Activated CD4-positive, alpha-beta T cell treated with anti-CD3 and anti-CD28 coated beads, Interleukin-2, amount 50 U/mL, for 4 hours (primary cell): Measurements from ENCODE around the gene SLC7A5.
"Not testable (repeated sequence)": the region's sequence is repeated elsewhere in the genome, so short reads cannot be mapped to it uniquely, and the experiment has no call there.

Experiments
- DNase-seq, 2 experiments: peaks; one replicate each; pipeline ENCODE4 v3.0.0-alpha.2; 2020

The SLC7A5 gene

GRCh38 chr16:87887931-87888330, 18.6 kb upstream of the SLC7A5 start:
- not testable (repeated sequence) for DNase-seq

GRCh38 chr16:87885371-87885967, 16.2 kb upstream of the SLC7A5 start:
- DNase-seq, result not testable (repeated sequence)

- no peak for DNase-seq
Observed at GRCh38 chr16:87882436-87883019, 13.2 kb upstream of the SLC7A5 start.

DNA sequence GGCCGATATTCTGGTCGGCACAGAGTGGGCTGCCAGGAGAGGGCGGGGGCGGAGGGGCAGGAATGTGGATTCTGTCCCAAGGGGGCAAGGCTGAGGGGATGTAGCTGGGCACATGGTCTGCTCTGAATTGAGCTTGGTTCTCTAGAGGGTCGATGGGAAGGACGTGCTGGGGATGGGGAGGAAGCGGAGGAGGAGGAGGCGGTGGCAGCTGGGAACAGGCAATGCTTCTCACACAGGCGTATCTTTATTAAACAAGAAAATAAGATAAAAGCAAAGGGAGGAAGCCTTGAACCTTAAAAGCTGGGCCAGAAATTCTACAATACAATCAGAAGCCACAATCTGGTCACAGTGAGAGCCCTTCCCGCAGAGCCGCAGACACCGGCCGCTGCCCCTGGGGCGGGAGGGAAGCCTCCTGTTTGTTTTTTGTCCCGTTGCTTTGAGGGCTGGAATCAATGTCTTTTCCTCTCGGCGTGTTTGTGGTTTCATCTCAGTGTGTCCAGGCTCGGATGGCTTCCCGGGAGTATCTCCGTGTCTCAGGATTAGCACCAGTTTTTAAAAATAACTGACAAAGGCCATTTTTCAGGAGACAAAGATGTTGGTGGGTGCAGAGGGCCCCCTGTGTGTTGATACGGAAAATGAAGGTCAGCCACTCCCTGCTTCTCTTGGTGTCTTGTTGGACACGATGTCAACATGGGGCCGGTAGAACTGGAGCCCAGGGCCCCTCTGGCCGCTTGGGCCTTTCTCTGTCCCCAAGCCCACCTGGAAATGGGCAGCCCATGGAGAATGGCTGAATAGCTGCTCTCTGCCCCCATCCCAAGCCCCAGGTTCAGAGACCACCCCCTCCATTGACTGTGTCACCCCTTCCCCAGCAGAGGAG, 12.3 kb upstream of the SLC7A5 start:
- no peak for DNase-seq

GRCh38 chr16:87880117-87880696, 10.9 kb upstream of the SLC7A5 start:
- DNase-seq, result no peak

DNA sequence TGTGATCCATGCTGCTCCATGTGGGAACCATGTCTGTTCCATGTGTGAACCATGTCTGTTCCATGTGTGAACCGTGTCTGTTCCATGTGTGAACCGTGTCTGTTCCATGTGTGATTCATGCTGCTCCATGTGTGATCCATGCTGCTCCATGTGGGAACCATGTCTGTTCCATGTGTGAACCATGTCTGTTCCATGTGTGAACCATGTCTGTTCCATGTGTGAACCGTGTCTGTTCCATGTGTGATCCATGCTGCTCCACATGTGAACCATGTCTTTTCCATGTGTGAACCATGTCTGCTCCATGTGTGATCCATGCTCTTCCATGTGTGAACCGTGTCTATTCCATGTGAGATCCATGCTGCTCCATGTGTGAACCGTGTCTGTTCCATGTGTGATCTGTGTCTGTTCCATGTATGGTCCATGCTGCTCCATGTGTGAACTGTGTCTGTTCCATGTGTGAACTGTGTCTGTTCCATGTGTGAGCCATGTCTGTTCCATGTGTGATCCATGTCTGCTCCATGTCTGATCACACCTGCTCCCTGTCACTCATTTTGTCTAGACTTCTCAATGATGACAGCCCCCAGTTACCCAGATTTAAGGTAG, 10.2 kb upstream of the SLC7A5 start:
- DNase-seq, result not testable (repeated sequence)

GRCh38 chr16:87878704-87879103, 9.4 kb upstream of the SLC7A5 start:
- DNase-seq, result no peak

GRCh38 chr16:87877942-87878507, 8.7 kb upstream of the SLC7A5 start:
- DNase-seq, result no peak

GRCh38 chr16:87874639-87875427, 5.5 kb upstream of the SLC7A5 start:
- DNase-seq, result peak; percentile 82 to 87

DNA sequence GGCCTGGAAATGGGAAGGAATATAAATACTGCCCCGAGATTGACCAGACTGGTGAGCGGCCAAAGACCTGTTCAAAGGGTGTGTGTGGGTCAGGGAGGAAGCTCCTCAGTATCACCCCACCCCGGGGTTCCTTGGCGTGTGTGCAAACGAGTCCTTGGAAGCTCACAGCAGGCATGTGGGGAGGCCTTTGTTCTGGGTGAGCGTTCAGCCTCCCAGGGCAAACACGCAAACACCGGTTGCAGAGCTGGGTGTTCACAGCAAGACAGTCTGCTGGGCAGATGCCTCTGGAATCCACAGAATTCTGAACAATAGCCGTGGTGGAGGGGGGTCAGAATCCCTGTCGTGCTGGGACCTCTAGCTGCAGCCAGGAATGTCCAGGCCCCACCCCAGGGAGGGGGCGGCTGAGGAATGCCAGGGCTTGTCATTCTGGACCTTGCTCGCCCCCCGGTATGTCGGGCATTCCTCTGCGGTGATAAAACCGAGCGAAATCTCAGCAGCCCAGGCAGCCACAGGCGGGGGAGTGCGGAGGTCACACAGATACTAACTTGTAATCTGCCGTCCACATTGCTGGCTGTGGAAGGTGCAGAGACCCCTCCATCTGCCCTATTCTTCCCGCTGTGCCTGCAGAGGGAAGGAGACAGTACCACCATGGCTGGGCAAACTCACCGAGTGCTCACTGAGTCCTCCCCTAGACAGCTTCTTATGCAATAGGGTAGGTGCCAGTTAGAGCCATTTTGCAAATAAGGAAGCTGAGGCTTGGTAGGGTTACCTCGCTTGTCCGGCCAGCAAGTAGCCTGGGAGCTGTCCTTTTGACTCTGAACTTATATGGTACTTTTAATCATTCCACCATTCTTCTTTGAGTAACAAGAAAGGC, 1.3 kb upstream of the SLC7A5 start:
- not testable (repeated sequence) for DNase-seq

- DNase-seq, result not testable (repeated sequence)
Observed at GRCh38 chr16:87869879-87870417, 641 bp upstream of the SLC7A5 start.

GRCh38 chr16:87868254-87869029, 865 bp downstream of the SLC7A5 start:
- peak; percentile 75 to 80 for DNase-seq

DNA sequence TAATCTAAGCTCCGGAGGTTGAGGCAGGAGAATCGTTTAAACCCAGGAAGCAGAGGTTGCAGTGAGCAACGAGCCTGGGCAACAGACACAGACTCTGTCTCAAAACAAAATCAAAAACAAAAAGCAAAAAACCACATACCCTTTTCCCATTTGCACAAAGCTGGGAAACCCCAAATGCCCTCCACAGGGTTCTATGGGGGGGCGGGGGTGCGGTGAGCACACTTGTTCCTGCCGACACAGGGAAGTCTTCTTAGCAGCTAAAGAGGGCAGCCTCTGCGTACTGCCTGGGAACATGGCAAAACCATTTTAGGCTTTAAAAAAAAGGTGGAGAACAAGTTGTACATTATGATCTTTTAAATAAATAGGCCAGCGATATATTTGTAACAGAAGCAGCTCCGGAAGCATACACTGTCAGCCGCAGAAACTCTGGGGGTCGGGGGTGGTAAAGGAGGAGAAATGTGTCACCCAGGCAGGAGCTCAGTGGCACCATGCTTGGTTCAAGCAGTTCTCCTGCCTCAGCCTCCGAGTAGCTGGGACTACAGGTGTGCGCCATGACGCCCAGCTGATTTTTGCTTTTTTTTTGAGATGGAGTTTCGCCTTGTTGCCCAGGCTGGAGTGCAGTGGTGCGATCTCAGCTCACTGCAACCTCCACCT, 3.3 kb downstream of the SLC7A5 start:
- DNase-seq, result peak; percentile 57 to 61

GRCh38 chr16:87864331-87864989, 4.8 kb downstream of the SLC7A5 start:
- DNase-seq, result peak in 1 of 2 experiments; percentile 1

DNA sequence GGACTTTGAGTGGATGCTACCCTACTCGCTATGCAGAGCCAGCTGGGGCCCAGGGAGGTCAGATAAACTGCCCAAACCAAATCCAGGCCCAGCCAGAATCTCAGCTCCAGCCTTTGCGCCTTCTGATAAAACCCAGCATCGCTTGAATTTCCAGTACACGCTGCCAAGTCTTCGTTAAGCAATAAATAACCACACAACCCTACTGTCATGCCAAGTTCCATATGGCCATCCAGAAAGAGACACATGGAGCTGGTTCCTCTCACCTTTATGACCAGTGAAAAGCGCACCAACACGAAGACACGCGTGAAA, 6.0 kb downstream of the SLC7A5 start:
- DNase-seq, result not testable (repeated sequence)

GRCh38 chr16:87862597-87863326, 6.5 kb downstream of the SLC7A5 start:
- DNase-seq, result peak in 1 of 2 experiments; percentile 0

DNA sequence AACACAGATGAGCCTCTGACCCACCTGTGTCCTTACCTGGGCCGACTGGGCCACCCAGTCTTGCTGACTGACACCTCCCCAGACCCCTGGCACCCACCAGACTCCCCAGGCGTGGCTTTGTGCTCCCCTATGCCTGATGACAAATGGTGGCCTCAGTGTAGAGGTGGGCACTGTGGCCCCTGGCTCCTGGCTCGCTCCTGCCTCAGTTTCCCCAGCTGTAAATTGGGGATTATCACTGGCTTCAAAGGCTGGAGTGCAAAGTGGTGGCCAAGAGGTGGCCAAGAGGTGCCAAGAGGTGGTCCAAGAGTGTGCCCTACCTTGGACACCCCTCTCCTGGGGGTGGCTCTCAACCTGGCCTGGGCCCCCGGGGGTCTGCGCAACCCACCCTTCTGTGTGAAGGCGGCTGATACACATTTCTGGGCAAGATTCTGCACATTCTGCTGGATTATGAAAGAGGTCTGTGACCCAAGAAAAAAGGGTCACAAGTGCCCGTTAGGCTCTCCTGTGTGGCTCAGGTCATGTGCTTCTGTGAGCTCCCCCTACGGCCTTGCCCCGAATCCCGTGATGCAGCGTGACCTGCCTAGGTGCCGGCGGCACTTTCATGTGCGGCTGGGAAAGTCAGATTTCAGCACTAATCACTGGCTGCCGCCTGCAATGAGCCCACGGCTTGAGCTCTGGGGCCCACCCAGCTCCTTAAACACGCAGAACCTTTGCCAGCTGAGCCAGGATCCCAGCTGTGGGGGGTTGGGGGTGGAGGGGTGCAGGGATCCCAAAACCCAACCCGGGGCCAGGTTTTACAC, 7.8 kb downstream of the SLC7A5 start:
- peak in 1 of 2 experiments; percentile 1 for DNase-seq
